HG03520 (cell line): ENCODE results near the gene TMEM63A.
"Not testable (repeated sequence)": the region's sequence is repeated elsewhere in the genome, so short reads cannot be mapped to it uniquely, and the experiment has no call there.

ENCODE experiments used
- ATAC-seq: cut with Tn5 transposase; IDR thresholded peaks from one replicate; pipeline ENCODE4 v1.9.1; 2021; ENCODE audit warnings: mild to moderate bottlenecking, moderate library complexity; ENCODE audit not compliant: unreplicated experiment

TMEM63A gene

GRCh38 chr1:225823811-225824261 lies 58.3 kb downstream of the TMEM63A start:
- ATAC-seq = no peak

GRCh38 chr1:225822655-225823403 lies 59.4 kb downstream of the TMEM63A start:
- ATAC-seq = no peak

GRCh38 chr1:225820522-225821120 lies 61.6 kb downstream of the TMEM63A start:
- ATAC-seq = no peak

GRCh38 chr1:225819346-225820192 lies 62.6 kb downstream of the TMEM63A start:
- no peak for ATAC-seq

- ATAC-seq = no peak
Observed at GRCh38 chr1:225818229-225818628, 64.0 kb downstream of the TMEM63A start.

- no peak for ATAC-seq
Observed at GRCh38 chr1:225817611-225818061, 64.5 kb downstream of the TMEM63A start.

GRCh38 chr1:225816643-225817538 lies 65.3 kb downstream of the TMEM63A start:
- no peak for ATAC-seq

GRCh38 chr1:225815526-225816178 lies 66.5 kb downstream of the TMEM63A start:
- no peak for ATAC-seq

GRCh38 chr1:225815090-225815489 lies 67.1 kb downstream of the TMEM63A start:
- not testable (repeated sequence) for ATAC-seq

GRCh38 chr1:225814381-225814780 lies 67.8 kb downstream of the TMEM63A start:
- ATAC-seq = no peak

- ATAC-seq = no peak
Observed at GRCh38 chr1:225813214-225813964, 68.8 kb downstream of the TMEM63A start.

- no peak for ATAC-seq
Observed at GRCh38 chr1:225812488-225813213, 69.5 kb downstream of the TMEM63A start.

GRCh38 chr1:225811622-225812487 lies 70.3 kb downstream of the TMEM63A start:
- no peak for ATAC-seq

- ATAC-seq = not testable (repeated sequence)
Observed at GRCh38 chr1:225810579-225811538, 71.3 kb downstream of the TMEM63A start.

- peak; percentile 89 for ATAC-seq
Observed at GRCh38 chr1:225809842-225810578, 72.2 kb downstream of the TMEM63A start, which contains the start of gene EPHX1. Gene EPHX1, plus strand, starts transcription at chr1:225810124. Its CDS starts 18,606 bp downstream, at chr1:225828730.

GRCh38 chr1:225808136-225808535 lies 74.0 kb downstream of the TMEM63A start:
- ATAC-seq = no peak
